Stimulated activated naive CD8-positive, alpha-beta T cell treated with anti-CD3 and anti-CD28 coated beads, Interleukin-15, Interleukin-2, amounts not matched to agents 100 ng/mL and 50 ng/mL, for 24 hours (primary cell): ENCODE results near the gene SLFN14.
"Not testable (repeated sequence)": the region's sequence is repeated elsewhere in the genome, so short reads cannot be mapped to it uniquely, and the experiment has no call there.

ENCODE experiments used
- H3K27ac Mint-ChIP-seq: one replicate; pipeline ENCODE4 v1.8.0; 2021; ENCODE audit warnings: mild to moderate bottlenecking, mixed read lengths
- H3K27me3 Mint-ChIP-seq: one replicate; pipeline ENCODE4 v1.8.0; 2021; ENCODE audit warnings: mixed read lengths
- H3K36me3 Mint-ChIP-seq: one replicate; pipeline ENCODE4 v1.8.0; 2021; ENCODE audit warnings: low read depth, mixed read lengths
- H3K4me1 Mint-ChIP-seq: one replicate; pipeline ENCODE4 v1.8.0; 2021; ENCODE audit warnings: low read depth, mixed read lengths
- H3K4me3 Mint-ChIP-seq: one replicate; pipeline ENCODE4 v1.8.0; 2021; ENCODE audit warnings: mild to moderate bottlenecking, mixed read lengths
- H3K9me3 Mint-ChIP-seq: one replicate; pipeline ENCODE4 v1.8.0; 2021; ENCODE audit warnings: mixed read lengths

SLFN14 gene

DNA sequence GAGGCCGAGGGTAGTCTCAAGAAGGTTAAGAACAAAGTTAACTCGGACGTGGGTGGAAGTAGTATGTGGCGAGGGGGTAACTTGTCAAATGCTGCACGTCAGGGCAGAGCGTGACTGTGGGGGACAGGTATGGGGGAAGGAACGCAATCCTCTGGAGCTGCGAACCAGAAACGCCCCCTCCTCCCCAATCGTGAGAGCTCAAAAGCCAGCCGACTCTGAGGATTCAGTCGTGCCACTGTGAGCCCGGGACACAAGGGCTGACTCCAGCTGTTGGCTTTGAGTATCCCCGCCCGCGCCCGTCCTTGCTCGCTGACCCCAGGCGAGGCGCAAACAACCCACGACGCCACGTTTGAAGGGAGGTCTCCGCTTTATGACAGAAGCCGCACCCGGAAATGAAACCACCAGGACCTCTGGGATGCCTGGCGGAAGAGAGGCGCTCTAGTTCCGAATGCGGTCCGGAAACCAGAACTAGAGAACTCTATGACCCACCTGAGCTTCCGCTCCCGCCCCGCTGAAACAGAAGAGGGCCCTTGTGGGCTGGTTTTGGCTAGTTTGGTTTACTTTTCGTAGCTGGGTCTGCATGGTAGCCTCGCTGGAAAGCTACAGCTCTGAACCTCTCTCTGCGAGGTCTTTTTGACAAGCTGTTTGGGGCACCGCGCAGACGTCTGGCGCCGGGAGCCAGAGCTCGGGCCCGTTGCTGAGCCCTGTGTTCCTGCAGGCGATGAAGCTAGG is 17.7 kb upstream of the SLFN14 start, which contains the start of gene PEX12:
Gene PEX12 (minus strand): TSS at position 375 of the 732 bp plus-strand sequence. CDS start 550 bp downstream, outside the sequence.
- peaks cover 32% of the 10 kb centered on the region for H3K4me1 Mint-ChIP-seq
- H3K27me3 Mint-ChIP-seq, result no peaks in the 10 kb centered on the region
- no peaks in the 10 kb centered on the region for H3K9me3 Mint-ChIP-seq
- H3K36me3 Mint-ChIP-seq, result peaks cover 25% of the 10 kb centered on the region
- H3K4me3 Mint-ChIP-seq, result peak within 1 kb of the TSS; percentile 99
- peak within 1 kb of the TSS; percentile 99 for H3K27ac Mint-ChIP-seq

DNA sequence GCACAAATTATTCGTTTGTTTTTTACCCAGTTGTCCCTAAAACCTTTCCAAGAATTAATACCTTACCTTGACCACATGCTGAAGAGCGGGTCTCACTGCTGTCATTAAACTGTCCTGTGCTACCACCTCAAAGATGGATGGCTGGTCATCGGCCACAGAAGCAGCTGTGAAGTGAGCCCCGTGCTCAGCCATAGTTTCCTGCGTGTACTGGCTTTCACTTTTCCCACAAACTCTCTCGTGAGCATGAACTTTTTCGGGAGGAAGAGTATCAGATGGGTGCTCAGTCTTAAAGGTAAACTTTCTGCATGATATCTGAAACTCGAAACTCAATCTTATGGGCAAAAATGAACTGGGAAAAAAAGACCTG is 17.2 kb upstream of the SLFN14 start:
- Mint-ChIP-seq H3K27me3 (no peaks in the 10 kb centered on the region), H3K36me3 (peaks cover 26% of the 10 kb centered on the region), H3K9me3 (no peaks in the 10 kb centered on the region), H3K4me3 (peak overlapping the region; percentile 99), H3K4me1 (peaks cover 32% of the 10 kb centered on the region), H3K27ac (peak overlapping the region; percentile 99)

DNA sequence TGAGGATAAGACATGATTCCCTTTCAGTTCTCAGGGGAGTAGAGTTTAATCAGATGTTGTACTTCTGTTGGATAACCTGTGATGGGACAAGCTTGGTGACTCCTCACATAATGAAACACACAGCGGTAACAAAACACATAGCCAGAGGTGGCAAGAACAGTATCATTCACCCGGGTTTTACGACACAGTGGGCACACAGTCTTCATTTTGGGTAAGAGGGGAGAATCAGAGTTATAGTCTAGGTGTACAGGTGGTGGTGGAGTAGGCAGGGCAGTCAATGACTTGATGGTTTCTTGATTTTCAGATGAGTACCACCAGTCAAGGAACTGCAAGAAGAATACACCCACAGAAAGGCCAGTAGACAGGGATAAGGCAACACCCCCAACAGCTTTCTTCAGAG is 15.1 kb upstream of the SLFN14 start:
- no peaks in the 10 kb centered on the region for H3K9me3 Mint-ChIP-seq
- H3K27ac Mint-ChIP-seq, result peak overlapping the region; percentile 6
- peaks cover 26% of the 10 kb centered on the region for H3K36me3 Mint-ChIP-seq
- H3K4me1 Mint-ChIP-seq, result peaks cover 36% of the 10 kb centered on the region
- H3K4me3 Mint-ChIP-seq, result no peak overlapping the region
- H3K27me3 Mint-ChIP-seq, result no peaks in the 10 kb centered on the region

DNA sequence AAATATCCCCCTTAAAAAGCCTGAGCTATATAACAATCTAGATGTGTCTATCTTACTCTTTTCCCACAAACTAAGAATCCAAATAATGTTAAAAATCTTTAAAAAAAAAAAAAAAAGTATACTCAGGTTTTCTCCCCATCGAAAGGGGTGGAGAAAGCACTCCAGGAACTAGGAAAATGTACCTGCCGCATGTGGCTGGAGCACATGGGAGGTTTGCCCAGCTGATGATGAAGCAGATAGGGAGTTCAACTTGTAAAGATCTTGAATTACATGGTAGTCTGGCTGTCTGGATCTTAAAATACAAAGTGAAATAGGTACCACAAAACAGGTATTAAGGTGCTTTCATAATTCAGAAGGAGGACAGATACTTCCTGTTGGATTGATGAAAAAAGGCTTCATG is 8.8 kb upstream of the SLFN14 start:
- H3K27me3 Mint-ChIP-seq, result no peaks in the 10 kb centered on the region
- peak overlapping the region; percentile 87 for H3K4me3 Mint-ChIP-seq
- peaks cover 17% of the 10 kb centered on the region for H3K36me3 Mint-ChIP-seq
- peak overlapping the region; percentile 84 for H3K27ac Mint-ChIP-seq
- H3K9me3 Mint-ChIP-seq, result no peaks in the 10 kb centered on the region
- H3K4me1 Mint-ChIP-seq, result peaks cover 36% of the 10 kb centered on the region

DNA sequence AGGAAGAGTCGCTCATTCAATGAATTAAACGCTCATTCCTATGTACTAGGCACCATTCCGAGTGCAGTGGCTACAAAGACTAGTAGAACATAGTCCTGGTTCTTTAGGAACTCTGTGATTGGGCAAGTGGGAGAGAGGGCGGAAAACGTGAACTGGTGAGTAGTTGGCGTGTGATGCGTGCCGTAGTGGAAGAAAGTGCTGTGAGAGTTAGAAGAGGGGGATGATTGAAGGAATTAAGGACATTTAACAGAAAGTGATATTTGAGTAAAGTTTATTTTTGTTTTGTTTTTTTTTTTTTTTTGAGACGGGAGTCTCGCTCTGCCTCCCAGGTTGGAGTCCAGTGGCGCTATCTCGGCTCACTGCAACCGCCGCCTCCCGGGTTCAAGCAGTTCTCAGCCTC is 7.9 kb upstream of the SLFN14 start:
- H3K36me3 Mint-ChIP-seq, result peaks cover 12% of the 10 kb centered on the region
- H3K9me3 Mint-ChIP-seq, result no peaks in the 10 kb centered on the region
- H3K4me3 Mint-ChIP-seq, result peak overlapping the region; percentile 87
- peak overlapping the region; percentile 79 for H3K27ac Mint-ChIP-seq
- H3K27me3 Mint-ChIP-seq, result no peaks in the 10 kb centered on the region
- H3K4me1 Mint-ChIP-seq, result peaks cover 36% of the 10 kb centered on the region

DNA sequence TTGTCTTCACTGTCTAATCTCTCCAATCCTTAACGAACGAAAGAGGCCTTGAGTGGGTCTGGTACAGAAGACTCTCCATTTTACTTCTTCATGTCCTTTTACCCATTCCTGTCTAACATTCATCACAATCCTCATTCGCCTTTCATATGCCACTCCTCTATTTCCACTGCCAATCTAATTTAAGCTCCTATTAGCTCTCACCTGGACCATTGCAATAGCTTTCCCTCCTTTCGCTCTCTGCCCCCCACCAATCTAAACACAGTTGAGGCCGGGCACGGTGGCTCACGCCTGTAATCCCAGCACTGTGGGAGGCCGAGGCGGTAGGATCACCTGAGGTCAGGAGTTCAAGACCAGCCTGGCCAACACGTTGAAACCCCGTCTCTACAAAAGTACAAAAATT is 6.3 kb upstream of the SLFN14 start:
- no peaks in the 10 kb centered on the region for H3K27me3 Mint-ChIP-seq
- peaks cover 36% of the 10 kb centered on the region for H3K4me1 Mint-ChIP-seq
- peaks cover 9% of the 10 kb centered on the region for H3K36me3 Mint-ChIP-seq
- H3K9me3 Mint-ChIP-seq, result no peaks in the 10 kb centered on the region
- H3K4me3 Mint-ChIP-seq, result peak overlapping the region; percentile 87
- H3K27ac Mint-ChIP-seq, result peak overlapping the region; percentile 3

DNA sequence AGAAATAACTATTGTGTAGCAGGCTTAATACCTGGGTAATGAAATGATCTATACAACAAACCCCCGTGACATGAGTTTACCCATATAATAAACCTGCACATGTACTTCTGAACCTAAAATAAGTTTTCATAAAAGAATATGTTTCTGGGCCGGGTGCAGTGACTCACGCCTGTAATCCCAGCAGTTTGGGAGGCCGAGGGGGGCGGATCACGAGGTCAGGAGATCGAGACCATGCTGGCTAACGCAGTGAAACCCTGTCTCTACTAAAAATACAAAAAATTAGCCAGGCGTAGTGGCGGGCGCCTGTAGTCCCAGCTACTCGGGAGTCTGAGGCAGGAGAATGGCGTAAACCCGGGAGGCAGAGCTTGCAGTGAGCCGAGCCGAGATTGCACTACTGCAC is 2.6 kb upstream of the SLFN14 start:
- not testable (repeated sequence) for H3K27me3 Mint-ChIP-seq

DNA sequence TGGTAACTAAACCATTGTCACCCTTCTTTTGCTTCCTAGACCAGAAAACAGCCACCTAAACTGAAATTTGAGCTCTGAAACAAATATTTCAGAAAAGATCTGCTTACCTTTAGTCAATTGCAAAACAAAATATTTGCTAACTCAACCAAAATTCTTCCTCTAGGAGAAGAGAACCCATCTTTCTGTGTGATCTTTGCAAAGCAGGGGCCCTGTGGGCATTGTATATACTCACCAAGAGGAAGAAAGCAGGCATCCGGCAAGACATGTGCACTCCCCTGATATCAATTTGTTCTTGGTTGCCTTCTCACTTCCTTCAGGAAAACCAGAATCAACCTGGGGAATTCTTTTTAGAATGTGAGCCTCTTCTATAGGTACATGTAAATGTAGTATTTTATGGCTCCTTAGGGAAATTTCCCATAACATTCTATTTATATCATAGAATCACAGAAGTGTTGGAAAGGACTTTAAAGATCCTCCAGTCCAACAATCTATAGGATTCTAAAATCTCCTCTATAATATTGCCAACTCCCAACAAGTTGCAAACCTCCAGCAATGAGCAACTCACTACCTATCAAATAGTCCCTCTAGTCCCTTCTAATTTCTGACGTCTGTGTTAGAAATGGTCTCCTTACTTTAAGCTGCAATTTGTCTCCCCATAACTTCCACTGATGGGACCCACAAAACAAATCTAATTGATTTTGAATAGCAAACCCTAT is 966 bp downstream of the SLFN14 start:
- Mint-ChIP-seq H3K9me3 (no peaks in the 10 kb centered on the region), H3K4me3 (no peak overlapping the region), H3K27me3 (peaks cover 5% of the 10 kb centered on the region), H3K27ac (no peak overlapping the region), H3K4me1 (peaks cover 8% of the 10 kb centered on the region), H3K36me3 (no peaks in the 10 kb centered on the region)

More for the DNA sequence above, 2.6 kb upstream of the SLFN14 start:
- H3K27ac Mint-ChIP-seq, H3K9me3 Mint-ChIP-seq, H3K36me3 Mint-ChIP-seq, H3K4me3 Mint-ChIP-seq: not testable (repeated sequence)
- H3K4me1 Mint-ChIP-seq, result peaks cover 16% of the 10 kb centered on the region

DNA sequence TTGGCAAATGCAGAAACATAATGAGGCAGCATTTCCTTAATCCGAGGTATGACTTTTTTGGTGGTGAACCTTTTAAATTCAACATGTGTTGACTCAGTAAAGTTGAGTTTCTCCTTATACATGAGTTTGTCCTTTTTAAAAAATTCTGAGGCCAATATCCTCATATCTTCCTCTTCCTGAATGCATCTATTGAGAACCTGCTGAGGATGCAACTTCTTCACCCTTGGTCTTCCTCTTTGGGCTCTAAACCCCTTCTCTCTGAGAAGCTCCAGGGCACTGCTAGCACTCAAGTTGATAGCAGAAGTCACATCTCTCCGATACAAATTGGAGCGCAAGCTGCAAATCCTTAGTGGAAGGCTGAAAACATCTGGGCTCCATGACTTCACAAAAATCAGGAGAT is 3.3 kb downstream of the SLFN14 start:
- Mint-ChIP-seq H3K36me3 (no peaks in the 10 kb centered on the region), H3K4me3 (no peak overlapping the region), H3K27ac (no peak overlapping the region), H3K9me3 (no peaks in the 10 kb centered on the region), H3K27me3 (peaks cover 5% of the 10 kb centered on the region), H3K4me1 (peaks cover 8% of the 10 kb centered on the region)

DNA sequence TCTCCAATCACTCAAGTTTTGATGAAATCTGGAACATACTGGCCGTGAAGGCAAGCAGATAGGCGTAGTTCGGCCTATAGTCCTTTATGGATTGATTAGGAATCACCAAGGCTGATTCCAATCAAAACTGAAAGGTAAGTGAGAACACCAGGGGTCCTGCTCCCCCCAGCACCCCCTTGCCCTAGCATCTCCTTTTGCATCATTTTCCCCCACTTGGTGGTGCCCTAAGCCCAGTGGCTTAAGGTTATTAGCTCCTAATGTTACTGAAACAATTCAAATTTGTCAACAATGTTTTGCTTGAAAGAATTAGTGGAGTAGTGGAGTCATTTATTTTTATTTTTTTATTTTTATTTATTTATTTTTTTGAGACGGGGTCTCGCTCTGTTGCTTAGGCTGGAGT is 4.9 kb downstream of the SLFN14 start:
- H3K4me3 Mint-ChIP-seq, result no peak overlapping the region
- peaks cover 5% of the 10 kb centered on the region for H3K27me3 Mint-ChIP-seq
- no peaks in the 10 kb centered on the region for H3K36me3 Mint-ChIP-seq
- H3K9me3 Mint-ChIP-seq, result no peaks in the 10 kb centered on the region
- no peak overlapping the region for H3K27ac Mint-ChIP-seq
- H3K4me1 Mint-ChIP-seq, result peaks cover 4% of the 10 kb centered on the region

DNA sequence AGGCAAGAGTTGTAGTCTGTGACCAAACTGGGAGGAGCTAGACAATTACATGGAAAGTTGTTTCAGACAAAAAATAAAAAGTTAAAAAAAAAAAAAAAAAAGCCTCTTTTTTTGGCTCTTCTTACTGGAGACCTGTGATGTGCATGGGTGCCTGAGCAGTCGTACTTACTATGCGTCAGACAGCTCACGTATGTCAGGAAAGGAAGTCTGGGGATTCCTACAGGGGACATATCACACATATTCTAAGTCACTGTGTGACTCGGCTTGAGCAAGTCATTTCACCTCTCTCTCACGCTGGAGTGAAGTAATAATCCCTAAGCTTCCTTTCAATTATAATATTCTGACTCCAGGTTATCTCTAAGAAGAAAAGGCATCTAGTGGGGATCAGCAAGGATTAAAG is 6.0 kb downstream of the SLFN14 start:
- no peaks in the 10 kb centered on the region for H3K9me3 Mint-ChIP-seq
- peaks cover 5% of the 10 kb centered on the region for H3K27me3 Mint-ChIP-seq
- H3K36me3 Mint-ChIP-seq, result no peaks in the 10 kb centered on the region
- no peaks in the 10 kb centered on the region for H3K4me1 Mint-ChIP-seq
- no peak overlapping the region for H3K27ac Mint-ChIP-seq
- no peak overlapping the region for H3K4me3 Mint-ChIP-seq

DNA sequence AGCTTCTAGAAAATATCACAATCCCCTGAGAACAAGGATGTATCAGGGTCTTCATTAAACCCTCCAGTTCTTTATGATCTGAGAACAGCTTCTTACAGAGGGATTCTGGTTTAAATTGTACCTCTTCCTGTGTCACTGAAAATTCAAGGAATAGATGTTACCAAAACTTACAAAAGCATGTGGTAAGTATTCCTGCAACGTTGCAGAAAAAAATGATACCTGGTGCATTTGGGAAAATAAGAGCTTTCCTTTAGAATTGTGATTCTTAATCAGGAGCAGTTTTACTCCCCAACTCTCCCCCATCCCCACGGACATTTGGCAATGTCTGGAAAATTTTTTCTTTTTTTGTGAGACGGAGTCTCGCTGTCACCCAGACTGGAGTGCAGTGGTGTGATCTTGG is 7.3 kb downstream of the SLFN14 start:
- Mint-ChIP-seq H3K36me3 (no peaks in the 10 kb centered on the region), H3K27ac (no peak overlapping the region), H3K4me3 (no peak overlapping the region), H3K4me1 (peaks cover 9% of the 10 kb centered on the region), H3K9me3 (no peaks in the 10 kb centered on the region), H3K27me3 (no peaks in the 10 kb centered on the region)

DNA sequence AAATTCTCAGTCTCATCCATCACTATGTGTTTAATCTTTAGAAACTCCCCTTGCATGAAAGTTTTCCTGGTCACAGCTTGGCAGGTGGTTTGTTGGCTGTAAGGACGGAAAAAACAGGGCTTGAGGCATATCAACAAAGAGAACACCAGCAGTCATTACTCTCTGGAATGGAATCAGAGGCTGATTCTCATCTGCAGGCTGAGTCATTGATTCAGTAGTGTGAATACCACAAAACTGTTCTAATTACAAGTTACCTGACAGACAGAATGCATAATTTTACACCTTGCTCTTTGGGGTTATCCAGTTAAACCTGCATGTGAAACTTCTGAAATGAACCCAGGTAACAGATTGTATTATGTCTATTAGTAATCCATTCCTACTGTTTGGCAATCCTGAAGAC is 11.6 kb downstream of the SLFN14 start:
- Mint-ChIP-seq H3K27me3 (no peaks in the 10 kb centered on the region), H3K4me3 (no peak overlapping the region), H3K27ac (no peak overlapping the region), H3K4me1 (peaks cover 27% of the 10 kb centered on the region), H3K9me3 (no peaks in the 10 kb centered on the region), H3K36me3 (peaks cover 5% of the 10 kb centered on the region)

DNA sequence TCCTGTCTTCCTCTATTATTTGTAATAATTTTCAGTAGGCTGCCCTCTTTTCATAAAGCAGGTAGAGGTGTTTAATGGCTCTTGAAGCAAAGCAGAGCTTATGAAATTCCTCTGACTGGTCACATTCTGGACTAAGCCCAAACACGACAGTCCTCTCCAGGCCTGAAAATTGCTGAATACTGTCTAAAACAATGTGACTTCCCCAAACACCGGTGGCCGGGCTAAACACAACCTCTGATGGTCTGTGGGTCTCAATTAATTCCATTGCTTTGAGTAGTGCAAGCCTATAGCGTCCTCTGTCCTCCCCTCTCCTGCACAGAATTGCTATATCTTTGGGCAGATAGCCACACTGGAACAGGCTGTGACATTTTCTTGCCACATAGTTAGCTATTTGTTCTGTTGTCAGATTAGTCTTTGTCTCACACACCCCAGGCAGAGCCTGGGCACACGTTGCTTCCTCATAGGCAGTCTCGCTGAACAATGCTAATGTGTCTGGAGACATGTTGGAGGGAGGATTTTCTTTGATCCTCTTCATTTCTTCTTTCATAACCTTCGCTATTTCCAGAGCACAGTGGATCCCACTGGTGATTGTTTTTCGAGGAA is 12.3 kb downstream of the SLFN14 start:
- Mint-ChIP-seq H3K9me3 (no peaks in the 10 kb centered on the region), H3K27ac (no peak overlapping the region), H3K27me3 (no peaks in the 10 kb centered on the region), H3K4me3 (no peak overlapping the region), H3K36me3 (peaks cover 5% of the 10 kb centered on the region), H3K4me1 (peaks cover 33% of the 10 kb centered on the region)

DNA sequence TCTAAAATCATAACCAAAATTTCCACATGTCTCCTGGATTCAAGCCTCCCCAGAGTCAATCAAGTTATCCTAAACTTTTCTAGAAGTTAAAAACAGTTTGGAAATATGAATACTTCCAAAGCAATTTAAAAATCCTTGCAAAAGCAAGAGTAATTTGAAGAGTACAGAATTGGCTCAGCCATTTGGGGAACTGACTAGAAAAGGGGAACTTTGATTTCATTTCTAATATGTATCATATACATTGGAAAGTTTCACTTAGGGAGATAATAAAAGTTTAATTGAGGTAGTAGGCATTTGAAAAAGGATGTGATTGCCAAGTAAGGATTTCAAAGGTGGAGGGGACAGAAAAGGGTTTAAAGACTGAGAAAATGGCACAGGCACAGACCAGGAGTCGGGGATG is 14.1 kb downstream of the SLFN14 start:
- Mint-ChIP-seq H3K4me1 (peaks cover 41% of the 10 kb centered on the region), H3K27me3 (no peaks in the 10 kb centered on the region), H3K9me3 (no peaks in the 10 kb centered on the region), H3K27ac (no peak overlapping the region), H3K4me3 (no peak overlapping the region), H3K36me3 (peaks cover 5% of the 10 kb centered on the region)
